ENCODE results near the gene MEGF8. TPM values are rescaled to one million over a fixed set of nuclear protein-coding genes. Genes with fewer than 3 reads are reported as not detected.

The MEGF8 gene
- total and polyA plus RNA-seq, 9 of the 15 experiments (the other 6 are each of a cell fraction or from before 2014, with no cell fraction given): 0.28 to 13.1 (median 3.0) TPM

- TF ChIP-seq ZMIZ1 (IDR thresholded peaks at IDR 0.05; ENCODE audit: low read depth in 2 of 2, low read length in 2 of 2) (no peak), HMGN3 (IDR thresholded peaks at IDR 0.05; ENCODE audit: borderline replicate concordance, extremely low read depth, insufficient read length, low read depth, low read length) (peak; percentile 8), ARHGAP35 (IDR thresholded peaks at IDR 0.05; ENCODE audit: partially characterized antibody) (no peak), BRF2 (IDR thresholded peaks at IDR 0.05; ENCODE audit: borderline replicate concordance, insufficient read depth, insufficient read length) (no peak), ZNF24 (IDR thresholded peaks at IDR 0.05) (no peak), PTTG1 (tag; IDR thresholded peaks at IDR 0.05; ENCODE audit: low read depth) (no peak), SRSF3 (IDR thresholded peaks at IDR 0.05; ENCODE audit: insufficient read depth, low read length) (no peak), ATF6 (CRISPR knock-in tag; IDR thresholded peaks at IDR 0.05) (no peak), MCM2 (IDR thresholded peaks at IDR 0.05; ENCODE audit: low read depth) (no peak)
These were observed 72.1 kb downstream of the MEGF8 start (continued) for GRCh38 chr19:42397263-42398166.

Data from K562 (cell line).